Ishikawa (cell line): Measurements from ENCODE around the gene GPX4.
A peak's percentile ranks its signal among the peaks of the same experiment; 100 is the strongest.

Source experiments
- CEBPB ChIP-seq: IDR thresholded peaks from 2 replicates; pipeline ENCODE4 v1.6.1; 2012
- CREB1 ChIP-seq: IDR thresholded peaks from 2 replicates; pipeline ENCODE4 v1.6.1; 2012; ENCODE audit warnings: low read depth
- EGR1 ChIP-seq: IDR thresholded peaks from 2 replicates; pipeline ENCODE4 v1.6.1; 2012
- EP300 ChIP-seq: IDR thresholded peaks from 2 replicates; pipeline ENCODE4 v1.6.1; 2012; ENCODE audit warnings: borderline replicate concordance
- FOXM1 ChIP-seq: IDR thresholded peaks from 2 replicates; pipeline ENCODE4 v1.6.1; 2012; ENCODE audit warnings: low read depth, borderline replicate concordance
- NFIC ChIP-seq: IDR thresholded peaks from 2 replicates; pipeline ENCODE4 v1.6.1; 2012
- RAD21 ChIP-seq: IDR thresholded peaks from 2 replicates; pipeline ENCODE4 v1.6.1; 2012; ENCODE audit warnings: low read depth
- REST ChIP-seq: IDR thresholded peaks from 2 replicates; pipeline ENCODE4 v1.6.1; 2012; ENCODE audit warnings: low read depth, mild to moderate bottlenecking
- TAF1 ChIP-seq: IDR thresholded peaks from 2 replicates; pipeline ENCODE4 v1.6.1; 2012; ENCODE audit warnings: low read depth, mild to moderate bottlenecking
- TCF12 ChIP-seq: IDR thresholded peaks from 2 replicates; pipeline ENCODE4 v1.6.1; 2012; ENCODE audit warnings: low read depth
- TEAD4 ChIP-seq: IDR thresholded peaks from 2 replicates; pipeline ENCODE4 v1.6.1; 2012
- USF1 ChIP-seq: IDR thresholded peaks from 2 replicates; pipeline ENCODE4 v1.6.1; 2012
- YY1 ChIP-seq: IDR thresholded peaks from 2 replicates; pipeline ENCODE4 v1.6.1; 2012; ENCODE audit warnings: low read depth
- ZBTB7A ChIP-seq: IDR thresholded peaks from 2 replicates; pipeline ENCODE4 v1.6.1; 2012; ENCODE audit warnings: low read depth
- TF ChIP-seq, protein P1 (sequence below): IDR thresholded peaks from 2 replicates; pipeline ENCODE4 v1.6.1; 2012

The GPX4 gene

DNA sequence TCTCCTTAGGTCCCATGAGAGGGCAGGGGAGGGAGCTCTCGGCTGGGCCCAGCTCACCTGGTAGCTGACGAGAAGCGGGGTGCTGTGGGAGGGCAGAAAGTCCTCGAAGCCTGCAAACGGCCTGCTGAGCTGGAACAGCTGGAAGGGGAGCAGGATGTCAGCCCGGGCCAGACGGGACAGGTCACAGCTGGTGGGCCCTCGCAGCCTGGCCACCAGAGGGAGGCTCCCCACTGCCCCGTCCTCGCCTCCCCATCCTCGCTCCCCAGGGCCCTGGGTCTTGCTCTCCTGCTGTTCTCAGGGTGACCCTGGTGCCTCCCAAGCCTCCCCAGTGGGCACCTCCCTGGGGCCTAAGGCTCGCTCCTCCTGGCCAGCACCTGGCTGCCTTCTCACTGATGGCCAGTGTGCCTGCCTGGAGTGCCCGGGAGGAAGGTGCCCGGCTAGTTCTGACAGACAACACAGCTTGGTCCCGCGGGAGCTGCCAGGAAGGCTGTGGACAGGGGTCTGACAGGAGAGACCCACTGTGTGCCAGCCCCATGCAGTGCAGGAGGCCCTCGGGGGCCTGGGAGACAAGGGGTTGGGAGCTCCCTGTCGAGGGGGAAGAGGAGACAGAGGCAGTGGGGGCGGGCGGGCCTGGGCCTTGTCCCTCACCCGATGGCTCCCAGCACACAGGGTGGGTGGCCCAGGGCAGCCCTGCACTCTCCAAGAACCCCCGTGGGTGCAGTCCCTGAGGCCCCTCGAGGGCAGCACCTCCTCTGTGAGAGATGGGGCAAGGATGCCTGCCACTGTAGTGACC, 20.3 kb downstream of the GPX4 start:
- TF ChIP-seq ZBTB7A (no peak), USF1 (no peak), CEBPB (no peak), FOXM1 (no peak), YY1 (no peak)

- TF ChIP-seq ZBTB7A (no peak), CREB1 (no peak), USF1 (no peak), FOXM1 (no peak)
- TF ChIP-seq, protein P1, sequence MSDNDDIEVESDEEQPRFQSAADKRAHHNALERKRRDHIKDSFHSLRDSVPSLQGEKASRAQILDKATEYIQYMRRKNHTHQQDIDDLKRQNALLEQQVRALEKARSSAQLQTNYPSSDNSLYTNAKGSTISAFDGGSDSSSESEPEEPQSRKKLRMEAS = 0 out of 2 replicates have a peak, but pooled peaks have one; percentile 54
Measured at GRCh38 chr19:1125601-1126467, 22.0 kb downstream of the GPX4 start.

GRCh38 chr19:1126984-1127760, 23.4 kb downstream of the GPX4 start:
- TF ChIP-seq ZBTB7A (no peak), USF1 (no peak), EGR1 (no peak), CEBPB (no peak), RAD21 (no peak), TAF1 (no peak), TCF12 (no peak)

GRCh38 chr19:1128106-1128505, 24.3 kb downstream of the GPX4 start:
- TF ChIP-seq TAF1 (no peak), ZBTB7A (no peak), EP300 (no peak), FOXM1 (no peak), REST (no peak), TCF12 (no peak), RAD21 (no peak), CREB1 (no peak), USF1 (no peak)
- TF ChIP-seq, protein P1 = no peak

- TF ChIP-seq NFIC = no peak
Measured at GRCh38 chr19:1129535-1129934, 25.7 kb downstream of the GPX4 start.

DNA sequence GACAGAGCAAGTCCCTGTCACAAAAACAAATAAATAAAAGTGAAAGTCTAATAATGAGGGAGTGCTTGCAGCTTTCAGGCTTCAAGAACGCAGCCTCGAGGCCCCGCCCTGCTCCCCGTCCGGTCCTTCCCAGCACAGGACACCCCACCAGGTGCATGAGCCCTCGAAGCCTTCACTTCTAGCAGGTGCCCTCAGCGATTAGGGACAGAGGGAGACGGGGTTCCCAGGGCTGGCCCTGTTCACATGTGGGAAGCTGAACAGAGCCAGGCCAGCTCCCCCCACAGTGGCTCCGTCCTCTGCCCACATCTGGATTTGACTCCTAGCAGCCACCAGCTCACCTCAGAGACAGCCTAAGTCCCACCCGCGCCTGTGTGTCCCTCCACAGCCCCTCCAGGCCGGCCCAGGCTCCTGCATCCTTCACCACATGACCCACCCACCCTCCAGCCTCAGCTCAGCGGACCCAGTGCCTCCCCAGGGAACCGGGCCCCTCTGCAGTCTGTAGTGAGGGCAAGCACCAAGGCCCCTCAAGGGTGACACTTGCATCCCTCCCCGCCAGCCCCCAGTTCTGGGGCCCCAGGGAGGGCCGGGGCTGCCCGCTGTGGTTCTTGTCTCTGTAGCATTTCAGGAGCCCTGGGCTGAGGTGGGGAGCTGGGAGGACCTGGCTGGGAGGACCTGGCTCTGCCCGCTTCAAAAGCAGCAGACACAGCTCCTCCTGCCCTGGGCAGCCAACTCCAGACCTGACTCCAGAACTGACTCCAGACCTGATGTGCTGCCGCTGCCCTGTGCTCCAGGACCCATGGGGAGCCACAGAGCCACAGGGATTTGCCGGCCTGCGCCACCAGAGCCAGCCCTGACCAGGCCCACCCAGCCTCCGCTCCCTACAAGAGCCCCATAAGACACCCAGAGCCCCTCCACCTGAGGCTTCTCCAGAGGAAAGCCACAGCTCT, 27.2 kb downstream of the GPX4 start:
- TF ChIP-seq RAD21 = no peak
- no peak for TF ChIP-seq USF1
- no peak for TF ChIP-seq TAF1
- no peak for TF ChIP-seq REST
- no peak for TF ChIP-seq CREB1
- no peak for TF ChIP-seq TEAD4
